ENCODE data around the gene GPX2.

- no peak for TF ChIP-seq EZH2 (IDR thresholded peaks at IDR 0.05; ENCODE audit: insufficient read depth, low read length)
- TF ChIP-seq, protein P1, sequence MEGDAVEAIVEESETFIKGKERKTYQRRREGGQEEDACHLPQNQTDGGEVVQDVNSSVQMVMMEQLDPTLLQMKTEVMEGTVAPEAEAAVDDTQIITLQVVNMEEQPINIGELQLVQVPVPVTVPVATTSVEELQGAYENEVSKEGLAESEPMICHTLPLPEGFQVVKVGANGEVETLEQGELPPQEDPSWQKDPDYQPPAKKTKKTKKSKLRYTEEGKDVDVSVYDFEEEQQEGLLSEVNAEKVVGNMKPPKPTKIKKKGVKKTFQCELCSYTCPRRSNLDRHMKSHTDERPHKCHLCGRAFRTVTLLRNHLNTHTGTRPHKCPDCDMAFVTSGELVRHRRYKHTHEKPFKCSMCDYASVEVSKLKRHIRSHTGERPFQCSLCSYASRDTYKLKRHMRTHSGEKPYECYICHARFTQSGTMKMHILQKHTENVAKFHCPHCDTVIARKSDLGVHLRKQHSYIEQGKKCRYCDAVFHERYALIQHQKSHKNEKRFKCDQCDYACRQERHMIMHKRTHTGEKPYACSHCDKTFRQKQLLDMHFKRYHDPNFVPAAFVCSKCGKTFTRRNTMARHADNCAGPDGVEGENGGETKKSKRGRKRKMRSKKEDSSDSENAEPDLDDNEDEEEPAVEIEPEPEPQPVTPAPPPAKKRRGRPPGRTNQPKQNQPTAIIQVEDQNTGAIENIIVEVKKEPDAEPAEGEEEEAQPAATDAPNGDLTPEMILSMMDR (IDR thresholded peaks at IDR 0.05; ENCODE audit: insufficient read depth, low read depth, low read length): peak; percentile 64
These were observed 41.1 kb upstream of the GPX2 start for GRCh38 chr14:64983439-64984310.
